Measurements from ENCODE around the gene MYO1F. TPM values are rescaled to one million over a fixed set of nuclear protein-coding genes. Genes with fewer than 3 reads are reported as not detected.

The MYO1F gene
- polyA plus RNA-seq, 1 donor (not counting 4 experiments of a cell fraction or from before 2014, with no cell fraction given) = 0.14 TPM

DNA sequence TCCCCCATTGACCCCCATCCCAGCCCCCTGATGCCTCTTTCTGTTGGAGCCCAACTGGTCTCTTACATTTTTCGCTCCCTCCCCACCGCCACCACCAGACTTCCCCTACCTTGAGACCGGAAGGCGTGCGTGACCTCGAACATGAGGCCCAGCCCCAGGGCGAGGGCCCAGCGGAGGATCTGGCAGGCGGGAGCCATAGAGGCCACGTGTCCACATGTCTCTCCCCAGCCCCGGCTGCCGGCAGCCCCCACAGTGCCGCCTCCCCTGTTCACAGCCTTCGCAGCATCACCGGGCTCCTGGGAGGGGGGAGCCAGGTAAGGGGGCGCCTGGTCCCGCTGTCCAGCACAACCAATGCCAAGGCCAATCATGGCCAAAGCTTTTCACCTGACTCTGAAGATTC lies 28.3 kb upstream of the MYO1F start:
- dilution Hi-C loops (cut with MboI; ENCODE audit: extremely low pct_ligation_motif_present, low sequenced_read_pairs) = no loop called here
- no peak for TF ChIP-seq EZH2 (IDR thresholded peaks at IDR 0.05; ENCODE audit: low read length)
- TF ChIP-seq, protein P1, sequence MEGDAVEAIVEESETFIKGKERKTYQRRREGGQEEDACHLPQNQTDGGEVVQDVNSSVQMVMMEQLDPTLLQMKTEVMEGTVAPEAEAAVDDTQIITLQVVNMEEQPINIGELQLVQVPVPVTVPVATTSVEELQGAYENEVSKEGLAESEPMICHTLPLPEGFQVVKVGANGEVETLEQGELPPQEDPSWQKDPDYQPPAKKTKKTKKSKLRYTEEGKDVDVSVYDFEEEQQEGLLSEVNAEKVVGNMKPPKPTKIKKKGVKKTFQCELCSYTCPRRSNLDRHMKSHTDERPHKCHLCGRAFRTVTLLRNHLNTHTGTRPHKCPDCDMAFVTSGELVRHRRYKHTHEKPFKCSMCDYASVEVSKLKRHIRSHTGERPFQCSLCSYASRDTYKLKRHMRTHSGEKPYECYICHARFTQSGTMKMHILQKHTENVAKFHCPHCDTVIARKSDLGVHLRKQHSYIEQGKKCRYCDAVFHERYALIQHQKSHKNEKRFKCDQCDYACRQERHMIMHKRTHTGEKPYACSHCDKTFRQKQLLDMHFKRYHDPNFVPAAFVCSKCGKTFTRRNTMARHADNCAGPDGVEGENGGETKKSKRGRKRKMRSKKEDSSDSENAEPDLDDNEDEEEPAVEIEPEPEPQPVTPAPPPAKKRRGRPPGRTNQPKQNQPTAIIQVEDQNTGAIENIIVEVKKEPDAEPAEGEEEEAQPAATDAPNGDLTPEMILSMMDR (optimal IDR thresholded peaks at IDR 0.05 in 1 of 3, IDR thresholded peaks at IDR 0.05 in 1 of 3, conservative IDR thresholded peaks at IDR 0.05 in 1 of 3; ENCODE audit: extremely low read depth in 1 of 3, insufficient read depth in 2 of 3, low read length in 3 of 3) = no peak
- no peak for FAIRE-seq

DNA sequence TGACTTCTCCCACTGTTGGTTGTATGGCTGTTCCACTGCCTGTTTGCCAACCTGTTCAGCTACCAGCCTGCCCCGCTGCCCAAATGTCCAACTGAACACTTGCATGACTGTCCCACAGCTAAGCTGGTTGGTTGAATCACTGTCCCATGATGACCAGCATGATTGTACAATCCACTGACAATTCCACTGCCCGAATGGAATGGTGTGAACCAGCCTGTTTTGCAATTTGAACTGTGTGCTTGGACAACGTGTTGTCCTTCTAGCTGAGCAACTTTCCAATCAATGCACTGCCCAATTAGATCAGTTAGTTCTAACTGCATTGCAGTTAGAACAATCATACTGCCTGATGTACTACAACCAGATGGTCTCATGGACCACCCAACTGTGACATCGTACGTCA lies 24.6 kb upstream of the MYO1F start:
- Histone ChIP-seq H3K4me2 (ENCODE audit: control insufficient read depth, extremely low read depth, insufficient read depth, low read depth, low read length) (no peak overlapping the region), H3K9ac (ENCODE audit: control insufficient read depth, extremely low read depth, insufficient read depth, low read length) (no peak overlapping the region), H3K9me3 (ENCODE audit: control insufficient read depth, low read depth, low read length) (peaks cover 4% of the 10 kb centered on the region), H3K4me3 (ENCODE audit: control insufficient read depth in 2 of 3, extremely low read depth in 1 of 3, insufficient read depth in 2 of 3, low read depth in 1 of 3, low read length in 3 of 3) (no peak overlapping the region), H3K27ac (ENCODE audit: control insufficient read depth, insufficient read depth, low read length) (no peak overlapping the region), H3K4me1 (ENCODE audit: control insufficient read depth, extremely low read depth, insufficient read depth, low read length) (no peaks in the 10 kb centered on the region), H3K36me3 (ENCODE audit: control insufficient read depth in 2 of 2, extremely low read depth in 1 of 2, insufficient read depth in 2 of 2, low read length in 2 of 2) (no peaks in the 10 kb centered on the region), H3K9me1 (ENCODE audit: control insufficient read depth, extremely low read depth, insufficient read depth, low read length) (no peaks in the 10 kb centered on the region), H3K27me3 (ENCODE audit: control insufficient read depth, extremely low read depth, insufficient read depth, low read length) (no peaks in the 10 kb centered on the region), H4K20me1 (ENCODE audit: control insufficient read depth, extremely low read depth, insufficient read depth, low read length) (no peaks in the 10 kb centered on the region), H2AFZ (ENCODE audit: control insufficient read depth, low read length) (no peak overlapping the region), H3K79me2 (ENCODE audit: control insufficient read depth, insufficient read depth, low read length) (no peaks in the 10 kb centered on the region)
- FAIRE-seq (no peak), DNase-seq (ENCODE audit: low read depth, low spot score) (no peak)
- dilution Hi-C loops (cut with MboI; ENCODE audit: extremely low pct_ligation_motif_present, low sequenced_read_pairs) = no loop called here
- no peak for TF ChIP-seq EZH2 (IDR thresholded peaks at IDR 0.05; ENCODE audit: low read length)
- TF ChIP-seq, protein P1 (optimal IDR thresholded peaks at IDR 0.05 in 1 of 3, IDR thresholded peaks at IDR 0.05 in 1 of 3, conservative IDR thresholded peaks at IDR 0.05 in 1 of 3; ENCODE audit: extremely low read depth in 1 of 3, insufficient read depth in 2 of 3, low read length in 3 of 3) = no peak

More for the DNA sequence above, 28.3 kb upstream of the MYO1F start:
- no peak overlapping the region for H3K4me2 ChIP-seq (ENCODE audit: control insufficient read depth, extremely low read depth, insufficient read depth, low read depth, low read length)
- H3K4me1 ChIP-seq (ENCODE audit: control insufficient read depth, extremely low read depth, insufficient read depth, low read length) = no peaks in the 10 kb centered on the region
- H3K4me3 ChIP-seq (ENCODE audit: control insufficient read depth in 2 of 3, extremely low read depth in 1 of 3, insufficient read depth in 2 of 3, low read depth in 1 of 3, low read length in 3 of 3) = no peak overlapping the region
- H3K36me3 ChIP-seq (ENCODE audit: control insufficient read depth in 2 of 2, extremely low read depth in 1 of 2, insufficient read depth in 2 of 2, low read length in 2 of 2) = no peaks in the 10 kb centered on the region
- H4K20me1 ChIP-seq (ENCODE audit: control insufficient read depth, extremely low read depth, insufficient read depth, low read length) = no peaks in the 10 kb centered on the region
- H3K9me1 ChIP-seq (ENCODE audit: control insufficient read depth, extremely low read depth, insufficient read depth, low read length) = no peaks in the 10 kb centered on the region
- peaks cover 2% of the 10 kb centered on the region for H3K9me3 ChIP-seq (ENCODE audit: control insufficient read depth, low read depth, low read length)
- no peak overlapping the region for H3K9ac ChIP-seq (ENCODE audit: control insufficient read depth, extremely low read depth, insufficient read depth, low read length)
- DNase-seq (ENCODE audit: low read depth, low spot score) = no peak
- no peak overlapping the region for H3K27ac ChIP-seq (ENCODE audit: control insufficient read depth, insufficient read depth, low read length)
- peaks cover 18% of the 10 kb centered on the region for H3K27me3 ChIP-seq (ENCODE audit: control insufficient read depth, extremely low read depth, insufficient read depth, low read length)
- H3K79me2 ChIP-seq (ENCODE audit: control insufficient read depth, insufficient read depth, low read length) = no peaks in the 10 kb centered on the region
- no peak overlapping the region for H2AFZ ChIP-seq (ENCODE audit: control insufficient read depth, low read length)
